H9 (cell line): ENCODE measurements around the gene PCF11. TPM values are rescaled to one million over a fixed set of nuclear protein-coding genes. Genes with fewer than 3 reads are reported as not detected.
A peak's percentile ranks its signal among the peaks of the same experiment; 100 is the strongest.

Experiments used
- DNase-seq: peaks from one replicate; pipeline ENCODE4 v3.0.0-alpha.2; 2017
- H2AFZ ChIP-seq: one replicate; pipeline ENCODE4 v1.6.1; 2013; ENCODE audit warnings: mild to moderate bottlenecking, low read length, control low read depth, moderate library complexity
- H2AK5ac ChIP-seq: 2 replicates; pipeline ENCODE4 v1.6.1; 2013; ENCODE audit warnings: low read length, control low read depth, mixed read lengths; ENCODE audit not compliant: insufficient read length
- H2BK120ac ChIP-seq: one replicate; pipeline ENCODE4 v1.6.1; 2013; ENCODE audit warnings: low read depth, mild to moderate bottlenecking, low read length, control low read depth, inconsistent platforms; ENCODE audit not compliant: poor library complexity, severe bottlenecking
- H2BK12ac ChIP-seq: 2 replicates; pipeline ENCODE4 v1.6.1; 2013; ENCODE audit warnings: low read length, control low read depth, mixed read lengths, low read depth; ENCODE audit not compliant: insufficient read length
- H2BK15ac ChIP-seq: 2 replicates; pipeline ENCODE4 v1.6.1; 2013; ENCODE audit warnings: low read depth, low read length, control low read depth
- H2BK20ac ChIP-seq: one replicate; pipeline ENCODE4 v1.6.1; 2013; ENCODE audit warnings: low read depth, mild to moderate bottlenecking, low read length, control low read depth, inconsistent platforms; ENCODE audit not compliant: poor library complexity, severe bottlenecking
- H2BK5ac ChIP-seq: 2 replicates; pipeline ENCODE4 v1.6.1; 2013; ENCODE audit warnings: low read length, control low read depth, mixed read lengths; ENCODE audit not compliant: insufficient read length
- H3K14ac ChIP-seq: 2 replicates; pipeline ENCODE4 v1.6.1; 2013; ENCODE audit warnings: low read length, control low read depth; ENCODE audit not compliant: insufficient read depth
- H3K18ac ChIP-seq: 2 replicates; pipeline ENCODE4 v1.6.1; 2013; ENCODE audit warnings: low read depth, mild to moderate bottlenecking, mixed read lengths, low read length, control low read depth; ENCODE audit not compliant: insufficient read length
- H3K23ac ChIP-seq: 2 replicates; pipeline ENCODE4 v1.6.1; 2013; ENCODE audit warnings: low read length, control low read depth, mixed read lengths, low read depth; ENCODE audit not compliant: insufficient read length
- H3K23me2 ChIP-seq: 2 replicates; pipeline ENCODE4 v1.6.1; 2013; ENCODE audit warnings: low read depth, mild to moderate bottlenecking, mixed read lengths, low read length, control low read depth; ENCODE audit not compliant: insufficient read length, poor library complexity, severe bottlenecking
- H3K27ac ChIP-seq: 2 replicates; pipeline ENCODE4 v1.5.1; 2013; ENCODE audit warnings: low read length, control low read depth, mixed read lengths, low read depth; ENCODE audit not compliant: insufficient read length
- H3K27me3 ChIP-seq: 2 replicates; pipeline ENCODE4 v1.6.1; 2013; ENCODE audit warnings: low read length, control low read depth, inconsistent platforms; ENCODE audit not compliant: insufficient read depth
- H3K4ac ChIP-seq: 2 replicates; pipeline ENCODE4 v1.6.1; 2013; ENCODE audit warnings: low read depth, mild to moderate bottlenecking, control low read depth, inconsistent platforms, low read length, moderate library complexity
- H3K4me1 ChIP-seq: 2 replicates; pipeline ENCODE4 v1.6.1; 2013; ENCODE audit warnings: low read length, control low read depth, inconsistent platforms; ENCODE audit not compliant: insufficient read depth
- H3K4me2 ChIP-seq: 2 replicates; pipeline ENCODE4 v1.6.1; 2013; ENCODE audit warnings: low read length, control low read depth, mixed read lengths; ENCODE audit not compliant: insufficient read length, insufficient read depth
- H3K56ac ChIP-seq: 2 replicates; pipeline ENCODE4 v1.6.1; 2013; ENCODE audit warnings: low read depth, mild to moderate bottlenecking, mixed read lengths, low read length, control low read depth; ENCODE audit not compliant: insufficient read length
- H3K79me1 ChIP-seq: 2 replicates; pipeline ENCODE4 v1.6.1; 2013; ENCODE audit warnings: low read depth, mild to moderate bottlenecking, moderate library complexity, low read length, control low read depth, inconsistent platforms; ENCODE audit not compliant: insufficient read depth, poor library complexity, severe bottlenecking
- H3K79me2 ChIP-seq: 2 replicates; pipeline ENCODE4 v1.6.1; 2013; ENCODE audit warnings: low read length, control low read depth, inconsistent platforms; ENCODE audit not compliant: insufficient read depth
- H3K9ac ChIP-seq: 2 replicates; pipeline ENCODE4 v1.6.1; 2013; ENCODE audit warnings: low read length, control low read depth, mixed read lengths; ENCODE audit not compliant: insufficient read length; ENCODE audit errors: extremely low read depth
- H3K9me3 ChIP-seq: one replicate; pipeline ENCODE4 v1.6.1; 2013; ENCODE audit warnings: low read depth, low read length, inconsistent platforms; ENCODE audit not compliant: control insufficient read depth
- H3T11ph ChIP-seq: one replicate; pipeline ENCODE4 v1.6.1; 2013; ENCODE audit warnings: mild to moderate bottlenecking, low read length, control low read depth, inconsistent platforms
- H4K20me1 ChIP-seq: one replicate; pipeline ENCODE4 v1.6.1; 2013; ENCODE audit not compliant: control insufficient read depth, insufficient read length, insufficient read depth
- H4K5ac ChIP-seq: 2 replicates; pipeline ENCODE4 v1.6.1; 2013; ENCODE audit warnings: low read depth, mild to moderate bottlenecking, mixed read lengths, low read length, control low read depth; ENCODE audit not compliant: insufficient read length
- H4K8ac ChIP-seq: replicated peaks from 2 replicates; pipeline ENCODE4 v1.6.1; 2013; ENCODE audit warnings: low read length, control low read depth, mixed read lengths, low read depth; ENCODE audit not compliant: insufficient read length
- H4K91ac ChIP-seq: 2 replicates; pipeline ENCODE4 v1.6.1; 2013; ENCODE audit warnings: low read depth, mild to moderate bottlenecking, moderate library complexity, mixed read lengths, low read length, control low read depth; ENCODE audit not compliant: insufficient read length
- H3K27ac Mint-ChIP-seq, 3 experiments: 2 replicates in 2 of 3; 3 replicates in 1 of 3; pipeline ENCODE4 v1.8.0; 2020 to 2021; ENCODE audit warnings: mixed read lengths in 3 of 3, mild to moderate bottlenecking in 1 of 3, moderate library complexity in 1 of 3
- H3K27me3 Mint-ChIP-seq: 2 replicates; pipeline ENCODE4 v1.8.0; 2021; ENCODE audit warnings: low read depth, mild to moderate bottlenecking, moderate library complexity, mixed read lengths
- H3K36me3 Mint-ChIP-seq, 3 experiments: 2 replicates in 2 of 3; 3 replicates in 1 of 3; pipeline ENCODE4 v1.8.0; 2020 to 2021; ENCODE audit warnings: low read depth in 3 of 3, mixed read lengths in 3 of 3; ENCODE audit not compliant: insufficient read depth in 1 of 3
- H3K4me1 Mint-ChIP-seq, 2 experiments: 2 replicates each; pipeline ENCODE4 v1.8.0; 2020; ENCODE audit warnings: mixed read lengths in 2 of 2
- H3K4me3 Mint-ChIP-seq, 2 experiments: 2 replicates in 1 of 2; 3 replicates in 1 of 2; pipeline ENCODE4 v1.8.0; 2020 to 2021; ENCODE audit warnings: mild to moderate bottlenecking in 2 of 2, mixed read lengths in 2 of 2, moderate library complexity in 1 of 2
- H3K9me3 Mint-ChIP-seq, 2 experiments: 2 replicates in 1 of 2; 3 replicates in 1 of 2; pipeline ENCODE4 v1.8.0; 2020; ENCODE audit warnings: mild to moderate bottlenecking in 2 of 2, mixed read lengths in 2 of 2, moderate library complexity in 1 of 2
- whole genome bisulfite sequencing: extraction: QIAGEN DNeasy Blood & Tissue Kit; methylation state at CpG from one replicate; pipeline ENCODE4 v1.1.7; 2013; ENCODE audit warnings: missing lambda C conversion rate, low lambda C conversion rate, mixed read lengths; ENCODE audit not compliant: insufficient read length; ENCODE audit errors: extremely low coverage; 5-methylcytosine and 5-hydroxymethylcytosine counted together
- total RNA-seq: library from RNA; stranded (reverse); gene quantifications from 2 replicates; pipeline ENCODE4 v1.2.1, GENCODE V29; 2021
- TF ChIP-seq, protein P1 (sequence below): fragments of 200-600 bp; sonication (generic); conservative IDR thresholded peaks from 3 replicates; pipeline ENCODE4 v1.8.0; 2021; ENCODE audit warnings: antibody characterized with exemption, mild to moderate bottlenecking

The PCF11 gene
- total RNA-seq, 1 experiment from 2014 or later, result 50.9 TPM

DNA sequence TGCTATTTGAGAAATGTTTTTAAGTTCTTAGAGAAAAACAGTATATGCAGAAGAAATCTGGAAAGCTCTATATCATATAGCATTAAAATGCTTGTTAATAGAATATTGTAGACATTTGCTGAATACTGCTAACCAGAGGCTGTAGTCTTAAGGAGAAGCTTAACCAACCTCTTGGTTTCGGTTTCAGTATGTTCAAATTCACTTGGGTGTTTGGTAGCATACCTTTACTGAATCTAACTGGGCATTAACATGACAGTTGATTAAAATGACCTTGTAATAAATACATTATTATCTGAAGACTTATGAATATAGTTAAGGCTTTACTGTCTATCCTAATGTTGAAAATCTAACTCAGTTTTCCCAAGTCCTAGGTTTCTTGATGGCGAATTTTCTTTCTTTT, 5.4 kb downstream of the PCF11 start:
- Histone ChIP-seq H4K20me1 (no peaks in the 10 kb centered on the region), H3K4ac (no peak overlapping the region), H3K56ac (no peak overlapping the region), H2AK5ac (no peak overlapping the region), H4K91ac (no peak overlapping the region), H3K27ac (no peak overlapping the region), H2BK15ac (no peak overlapping the region), H2BK120ac (no peak overlapping the region), H3K23ac (no peak overlapping the region), H3K14ac (no peak overlapping the region), H3K79me2 (peaks cover 39% of the 10 kb centered on the region), H4K5ac (no peak overlapping the region), H3K4me1 (peaks cover 2% of the 10 kb centered on the region; the same call in 1 of the 2 replicates), H3K9me3 (no peaks in the 10 kb centered on the region), H2BK5ac (no peak overlapping the region), H2AFZ (no peak overlapping the region), H2BK20ac (no peak overlapping the region), H3K79me1 (no peaks in the 10 kb centered on the region), H3K18ac (no peak overlapping the region), H4K8ac (no peak overlapping the region), H3K23me2 (peaks cover 2% of the 10 kb centered on the region), H3K4me2 (no peak overlapping the region), H2BK12ac (no peak overlapping the region), H3T11ph (no peak overlapping the region), H3K9ac (no peak overlapping the region), H3K27me3 (no peaks in the 10 kb centered on the region)
- no peaks in the 10 kb centered on the region for H3K27me3 Mint-ChIP-seq
- peak overlapping the region in 1 of 3 experiments; percentile 81; a peak in 1 of 7 replicates for H3K27ac Mint-ChIP-seq
- peaks cover 0 to 3% of the 10 kb centered on the region in 2 experiments; a peak in 1 of 5 replicates for H3K9me3 Mint-ChIP-seq
- TF ChIP-seq, protein P1, sequence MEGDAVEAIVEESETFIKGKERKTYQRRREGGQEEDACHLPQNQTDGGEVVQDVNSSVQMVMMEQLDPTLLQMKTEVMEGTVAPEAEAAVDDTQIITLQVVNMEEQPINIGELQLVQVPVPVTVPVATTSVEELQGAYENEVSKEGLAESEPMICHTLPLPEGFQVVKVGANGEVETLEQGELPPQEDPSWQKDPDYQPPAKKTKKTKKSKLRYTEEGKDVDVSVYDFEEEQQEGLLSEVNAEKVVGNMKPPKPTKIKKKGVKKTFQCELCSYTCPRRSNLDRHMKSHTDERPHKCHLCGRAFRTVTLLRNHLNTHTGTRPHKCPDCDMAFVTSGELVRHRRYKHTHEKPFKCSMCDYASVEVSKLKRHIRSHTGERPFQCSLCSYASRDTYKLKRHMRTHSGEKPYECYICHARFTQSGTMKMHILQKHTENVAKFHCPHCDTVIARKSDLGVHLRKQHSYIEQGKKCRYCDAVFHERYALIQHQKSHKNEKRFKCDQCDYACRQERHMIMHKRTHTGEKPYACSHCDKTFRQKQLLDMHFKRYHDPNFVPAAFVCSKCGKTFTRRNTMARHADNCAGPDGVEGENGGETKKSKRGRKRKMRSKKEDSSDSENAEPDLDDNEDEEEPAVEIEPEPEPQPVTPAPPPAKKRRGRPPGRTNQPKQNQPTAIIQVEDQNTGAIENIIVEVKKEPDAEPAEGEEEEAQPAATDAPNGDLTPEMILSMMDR, result no peak
- DNase-seq, result no peak
- peaks cover 26 to 27% of the 10 kb centered on the region in 2 experiments for H3K4me1 Mint-ChIP-seq
- no peak overlapping the region; a peak in 1 of 5 replicates for H3K4me3 Mint-ChIP-seq
- no CpG with 5 or more reads among the region's 2 CpGs for WGBS
- H3K36me3 Mint-ChIP-seq, result peaks cover 44 to 74% (median 67%) of the 10 kb centered on the region in 3 experiments
